ENCODE measurements around the gene EXOC2.

- TF ChIP-seq CTCF (IDR thresholded peaks at IDR 0.05): no peak
- no peak for TF ChIP-seq EP300 (IDR thresholded peaks at IDR 0.05)
- no peak for TF ChIP-seq POLR2A (IDR thresholded peaks at IDR 0.05)
These were observed 172.1 kb downstream of the EXOC2 start for GRCh38 chr6:520820-521219.
